Right cardiac atrium (tissue), 5 donors: Measurements from ENCODE around the gene TSHZ3. TPM values are rescaled to one million over a fixed set of nuclear protein-coding genes. Genes with fewer than 3 reads are reported as not detected.
A peak's percentile ranks its signal among the peaks of the same experiment; 100 is the strongest.

ENCODE experiments used
- ATAC-seq, 2 donors: fragments of 200-7000 bp; cut with Tn5 transposase; one replicate each; pipeline versions ENCODE4 v1.8.0 to v1.9.1; 2020; ENCODE audit warnings: moderate library complexity in 2 of 2, mild to moderate bottlenecking in 1 of 2
- DNase-seq, 3 donors: peaks; one replicate each; pipeline ENCODE4 v3.0.0-alpha.2; 2020
- H3K27ac ChIP-seq: one replicate; pipeline ENCODE4 v1.5.1; 2013; ENCODE audit warnings: mild to moderate bottlenecking, low read length, control low read depth, moderate library complexity
- H3K27me3 ChIP-seq: one replicate; pipeline ENCODE4 v1.6.1; 2013; ENCODE audit not compliant: control insufficient read depth, insufficient read depth
- H3K4me1 ChIP-seq: one replicate; pipeline ENCODE4 v1.6.1; 2013; ENCODE audit warnings: low read length; ENCODE audit not compliant: control insufficient read depth, insufficient read depth
- H3K4me3 ChIP-seq: one replicate; pipeline ENCODE4 v1.5.1; 2013; ENCODE audit warnings: low read length, control low read depth
- H3K9me3 ChIP-seq: one replicate; pipeline ENCODE4 v1.6.1; 2013; ENCODE audit warnings: low read length; ENCODE audit not compliant: control insufficient read depth
- whole genome bisulfite sequencing: extraction: QIAGEN DNeasy Blood & Tissue Kit; methylation state at CpG from one replicate; pipeline ENCODE4 v1.1.7; 2013; 5-methylcytosine and 5-hydroxymethylcytosine counted together
- intact Hi-C, 4 donors: fragments of 100-400 bp; cut with DNase I; formaldehyde crosslinking; loops; one replicate each; pipeline versions ENCODE4 v1.11.0 to v1.14.0; 2022 to 2023
- polyA plus RNA-seq: library from polyadenylated mRNA; stranded (reverse); fragments of 200-250 nt; gene quantifications from one replicate; pipeline ENCODE4 v1.2.3, GENCODE V29; 2013
- total RNA-seq, 4 donors: library from RNA; stranded (reverse); fragmentation: NEBNext Ultra II Directional; extraction: Animal tissue kit (Norgen Biotek cat#: 25700); gene quantifications; one replicate each; pipeline ENCODE4 v1.2.1, GENCODE V29; 2021
- donor health status: healthy with polysubstance abuse.
- donor health status: DM: no; HTN: yes; CAD: no.
- donor health status: DM: no; HTN: no; CAD: no.
- donor health status: DM: no; HTN: yes; CAD: no; lungs with severe emphysema.
- donor health status: DM: yes; HTN: yes; CAD: no.

TSHZ3 gene
- total and polyA plus RNA-seq, 5 donors: 1.5 to 7.0 (median 3.9) TPM

- H3K4me1 ChIP-seq: no peaks in the 10 kb centered on the region
- H3K27ac ChIP-seq: no peak overlapping the region
- no peaks in the 10 kb centered on the region for H3K27me3 ChIP-seq
- H3K4me3 ChIP-seq: no peak overlapping the region
- no peaks in the 10 kb centered on the region for H3K9me3 ChIP-seq
- DNase-seq (no peak), ATAC-seq (no peak)
- intact Hi-C loops: no loop called here
- WGBS: 89% methylated on average over 1 of the region's 1 CpG
Measured at GRCh38 chr19:31383553-31383952, 34.3 kb upstream of the TSHZ3 start.

DNA sequence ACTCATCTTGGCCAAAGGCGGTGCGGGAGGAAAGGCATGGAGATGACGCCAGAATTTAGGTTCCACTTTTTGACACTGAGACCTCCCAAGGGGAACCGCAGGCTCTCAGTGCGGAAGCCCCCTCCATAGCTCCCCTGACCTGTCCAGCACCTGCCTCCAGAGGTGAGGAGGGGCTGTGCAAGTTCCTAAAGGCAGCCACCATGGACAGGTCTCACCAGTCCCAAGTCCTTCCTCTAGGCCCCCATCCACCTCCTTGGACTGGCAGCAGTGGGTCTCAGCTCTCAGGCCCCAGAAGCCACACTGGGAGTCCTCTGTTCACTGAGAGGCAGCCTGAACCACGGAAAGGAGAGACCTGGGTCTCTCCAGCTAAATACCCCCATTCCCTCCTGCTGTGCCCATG is 31.6 kb upstream of the TSHZ3 start:
- intact Hi-C loops: no loop called here
- no peaks in the 10 kb centered on the region for H3K9me3 ChIP-seq
- no peak for DNase-seq

DNA sequence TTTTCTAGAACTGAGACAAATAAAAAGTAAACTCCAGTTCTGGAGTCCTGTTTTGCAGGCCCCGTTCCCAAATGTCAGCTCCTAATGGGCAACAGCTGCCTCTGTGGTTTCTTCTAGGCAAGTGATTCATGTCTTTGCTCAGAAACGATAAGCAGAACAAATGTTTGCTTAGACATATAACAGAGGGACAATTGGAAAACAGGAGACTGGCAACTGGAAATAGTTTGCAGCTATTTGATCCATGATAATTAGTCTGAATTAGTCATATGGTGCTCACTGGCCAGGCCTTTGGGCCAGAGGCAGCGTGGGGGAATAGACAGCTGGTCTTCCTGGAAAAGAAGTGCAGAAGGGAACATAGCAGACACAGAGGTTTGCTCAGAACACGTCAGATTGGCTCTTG is 29.2 kb upstream of the TSHZ3 start:
- Histone ChIP-seq H3K4me3 (no peak overlapping the region), H3K9me3 (no peaks in the 10 kb centered on the region), H3K27ac (no peak overlapping the region), H3K4me1 (no peaks in the 10 kb centered on the region), H3K27me3 (no peaks in the 10 kb centered on the region)
- intact Hi-C loops: no loop called here
- 44% methylated on average over 4 of the region's 4 CpGs for WGBS
- DNase-seq: peak; percentile 48 to 75 (median 66)
- ATAC-seq: peak; percentile 80 to 86

More for the DNA sequence above, 31.6 kb upstream of the TSHZ3 start:
- 89% methylated on average over 6 of the region's 6 CpGs for WGBS
- ATAC-seq: no peak
- H3K4me1 ChIP-seq: no peaks in the 10 kb centered on the region
- H3K27me3 ChIP-seq: no peaks in the 10 kb centered on the region
- no peak overlapping the region for H3K27ac ChIP-seq
- no peak overlapping the region for H3K4me3 ChIP-seq

- H3K27ac ChIP-seq: no peak overlapping the region
- WGBS: 66% methylated on average over 1 of the region's 1 CpG
- intact Hi-C loops: no loop called here
- no peaks in the 10 kb centered on the region for H3K9me3 ChIP-seq
- DNase-seq: no peak
- H3K4me1 ChIP-seq: no peaks in the 10 kb centered on the region
- no peak for ATAC-seq
- no peaks in the 10 kb centered on the region for H3K27me3 ChIP-seq
- H3K4me3 ChIP-seq: no peak overlapping the region
Measured at GRCh38 chr19:31377736-31378135, 28.5 kb upstream of the TSHZ3 start.

DNA sequence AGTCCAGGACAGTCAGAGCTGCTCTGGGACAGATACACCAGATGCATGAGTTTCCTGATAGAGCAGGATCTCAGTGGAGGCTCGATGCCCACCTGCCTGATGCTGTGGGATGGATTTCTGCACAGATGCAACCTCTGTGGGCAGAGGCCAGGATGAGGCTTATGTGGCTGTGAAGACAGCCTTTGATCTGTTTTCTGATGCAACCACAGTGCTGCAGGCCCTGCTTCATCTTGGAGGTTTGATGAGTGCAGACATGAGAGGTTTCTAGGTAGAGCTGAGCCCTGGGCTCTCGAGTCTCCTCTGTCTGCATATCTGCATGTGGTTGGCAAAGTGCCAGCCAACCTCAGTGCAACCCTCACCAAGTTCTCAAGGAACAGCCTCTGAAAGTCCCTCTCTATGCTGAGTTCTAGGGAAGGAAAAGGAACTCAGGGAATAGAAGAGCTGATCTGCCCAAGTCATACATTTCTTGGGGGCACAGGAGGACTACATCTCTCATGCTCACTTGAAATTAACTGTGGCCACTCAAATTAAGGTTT is 23.1 kb upstream of the TSHZ3 start:
- no peaks in the 10 kb centered on the region for H3K4me1 ChIP-seq
- WGBS: 75% methylated on average over 2 of the region's 2 CpGs
- H3K4me3 ChIP-seq: no peak overlapping the region
- no peak overlapping the region for H3K27ac ChIP-seq
- intact Hi-C loops: no loop called here
- no peaks in the 10 kb centered on the region for H3K27me3 ChIP-seq
- H3K9me3 ChIP-seq: no peaks in the 10 kb centered on the region
- ATAC-seq (no peak), DNase-seq (no peak)

DNA sequence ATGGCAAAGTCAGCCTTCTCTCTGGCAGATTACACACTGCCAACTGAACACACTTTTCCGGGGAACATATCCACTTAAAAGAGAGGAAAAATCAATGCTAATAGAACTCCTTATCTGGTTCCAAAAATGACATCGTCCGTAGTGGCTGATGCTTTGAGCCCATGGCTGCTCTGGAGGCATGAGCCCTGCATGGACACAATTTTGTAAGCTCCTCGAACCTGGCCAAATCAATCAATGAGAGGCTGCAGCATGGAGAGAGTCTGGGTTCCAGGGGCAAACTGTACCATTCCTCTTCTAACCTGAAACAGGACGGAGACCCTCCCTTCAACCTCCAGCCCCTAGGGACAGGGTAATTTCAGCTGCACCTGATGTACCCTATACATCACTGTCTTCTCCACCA is 21.0 kb upstream of the TSHZ3 start:
- no peaks in the 10 kb centered on the region for H3K9me3 ChIP-seq
- H3K27me3 ChIP-seq: no peaks in the 10 kb centered on the region
- WGBS: 68% methylated on average over 5 of the region's 5 CpGs
- H3K4me1 ChIP-seq: no peaks in the 10 kb centered on the region
- ATAC-seq (no peak), DNase-seq (no peak)
- intact Hi-C loops: no loop called here
- no peak overlapping the region for H3K27ac ChIP-seq
- H3K4me3 ChIP-seq: no peak overlapping the region

DNA sequence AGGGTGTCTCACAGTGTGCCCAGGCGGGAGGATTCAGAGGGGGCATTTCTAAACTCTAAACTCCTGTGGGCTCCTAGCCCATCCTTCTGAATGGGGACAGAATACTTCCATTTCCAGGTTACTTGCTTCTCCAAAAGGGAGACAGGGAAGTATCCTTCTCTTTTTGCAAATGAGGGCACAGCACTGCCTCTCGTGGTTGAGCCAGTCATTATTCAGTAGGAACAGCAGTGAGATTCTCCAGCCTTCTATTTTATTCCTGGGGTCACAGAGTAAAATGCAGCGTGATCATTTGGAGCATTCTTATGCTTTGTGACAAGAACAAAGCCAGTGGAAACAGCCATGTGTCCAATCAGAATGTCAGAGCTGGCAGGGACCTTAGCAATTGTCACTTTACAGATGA is 15.7 kb upstream of the TSHZ3 start:
- 67% methylated on average over 3 of the region's 3 CpGs for WGBS
- no peaks in the 10 kb centered on the region for H3K9me3 ChIP-seq
- DNase-seq (no peak), ATAC-seq (no peak)
- intact Hi-C loops: no loop called here
- no peaks in the 10 kb centered on the region for H3K4me1 ChIP-seq
- no peak overlapping the region for H3K27ac ChIP-seq
- H3K4me3 ChIP-seq: no peak overlapping the region
- no peaks in the 10 kb centered on the region for H3K27me3 ChIP-seq

- Histone ChIP-seq H3K27me3 (no peaks in the 10 kb centered on the region), H3K9me3 (no peaks in the 10 kb centered on the region), H3K27ac (no peak overlapping the region), H3K4me1 (no peaks in the 10 kb centered on the region), H3K4me3 (no peak overlapping the region)
- no peak for ATAC-seq
- DNase-seq: no peak
- WGBS: 95% methylated on average over 5 of the region's 5 CpGs
- intact Hi-C loops: no loop called here
Measured at GRCh38 chr19:31361728-31362127, 12.5 kb upstream of the TSHZ3 start.

DNA sequence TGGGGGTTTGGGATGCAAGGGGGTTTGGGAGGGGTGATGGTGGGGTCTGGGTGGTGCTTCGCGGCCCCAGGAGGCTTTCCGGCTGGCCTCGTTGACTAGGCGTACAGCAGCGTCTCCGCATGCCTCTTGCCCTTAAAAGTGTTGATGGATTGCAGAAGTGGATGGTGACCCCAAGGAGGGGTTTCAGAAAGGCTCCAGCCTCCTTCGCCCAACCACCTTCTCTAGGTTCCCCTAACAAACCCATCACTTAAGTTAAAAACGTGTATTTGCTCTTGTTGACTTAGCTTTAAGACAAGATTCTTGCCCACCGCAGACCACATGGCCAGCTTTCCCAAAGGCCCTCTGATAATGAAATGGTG is 8.1 kb upstream of the TSHZ3 start:
- Histone ChIP-seq H3K9me3 (no peaks in the 10 kb centered on the region), H3K27me3 (no peaks in the 10 kb centered on the region), H3K27ac (no peak overlapping the region), H3K4me1 (no peaks in the 10 kb centered on the region), H3K4me3 (no peak overlapping the region)
- intact Hi-C loops: no loop called here
- DNase-seq: no peak
- no peak for ATAC-seq
- whole genome bisulfite sequencing: 55% methylated on average over 10 of the region's 10 CpGs

GRCh38 chr19:31356587-31357314 is 7.5 kb upstream of the TSHZ3 start:
- H3K27ac ChIP-seq: no peak overlapping the region
- intact Hi-C loops: no loop called here
- DNase-seq (peak in 2 of 3 donors; percentile 70 to 80), ATAC-seq (peak in 1 of 2 donors; percentile 46)
- H3K9me3 ChIP-seq: no peaks in the 10 kb centered on the region
- no peaks in the 10 kb centered on the region for H3K4me1 ChIP-seq
- H3K4me3 ChIP-seq: no peak overlapping the region
- no peaks in the 10 kb centered on the region for H3K27me3 ChIP-seq
- WGBS: 27% methylated on average over 33 of the region's 33 CpGs

DNA sequence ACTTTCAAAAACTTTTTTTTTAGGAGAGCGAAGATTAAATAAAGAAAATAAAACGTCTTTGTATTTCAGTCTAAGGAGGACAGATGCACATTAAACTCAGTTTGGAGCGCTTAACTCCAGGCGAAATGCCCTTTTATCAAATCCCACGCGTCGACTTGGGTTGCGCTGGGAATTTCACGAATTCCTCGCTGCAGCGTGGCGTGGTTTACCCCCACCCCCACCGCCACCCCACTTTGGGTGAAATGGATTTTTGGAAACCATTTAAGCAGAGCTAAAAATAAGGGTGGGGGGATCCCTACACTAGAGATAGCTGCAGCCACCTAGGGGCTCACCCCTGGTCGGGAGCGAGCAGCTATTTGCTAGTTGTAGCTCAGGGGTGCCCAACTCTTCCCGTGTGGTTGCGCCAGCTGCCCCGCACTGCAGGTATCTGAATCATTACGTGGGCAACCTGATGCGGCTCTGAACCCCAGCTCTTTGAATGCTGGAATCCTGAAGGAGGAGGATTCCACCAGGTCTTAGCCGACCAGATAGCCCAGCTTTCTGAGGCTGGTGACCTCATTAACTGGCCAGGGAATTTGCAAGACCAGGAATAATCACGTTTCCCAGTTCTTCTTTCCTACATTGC is 6.5 kb upstream of the TSHZ3 start:
- Histone ChIP-seq H3K4me3 (no peak overlapping the region), H3K27ac (no peak overlapping the region), H3K27me3 (no peaks in the 10 kb centered on the region), H3K4me1 (no peaks in the 10 kb centered on the region), H3K9me3 (no peaks in the 10 kb centered on the region)
- intact Hi-C loops: no loop called here
- 26% methylated on average over 22 of the region's 22 CpGs for WGBS
- DNase-seq (no peak), ATAC-seq (no peak)
